ENCODE data around the gene IFNL4.

DNA sequence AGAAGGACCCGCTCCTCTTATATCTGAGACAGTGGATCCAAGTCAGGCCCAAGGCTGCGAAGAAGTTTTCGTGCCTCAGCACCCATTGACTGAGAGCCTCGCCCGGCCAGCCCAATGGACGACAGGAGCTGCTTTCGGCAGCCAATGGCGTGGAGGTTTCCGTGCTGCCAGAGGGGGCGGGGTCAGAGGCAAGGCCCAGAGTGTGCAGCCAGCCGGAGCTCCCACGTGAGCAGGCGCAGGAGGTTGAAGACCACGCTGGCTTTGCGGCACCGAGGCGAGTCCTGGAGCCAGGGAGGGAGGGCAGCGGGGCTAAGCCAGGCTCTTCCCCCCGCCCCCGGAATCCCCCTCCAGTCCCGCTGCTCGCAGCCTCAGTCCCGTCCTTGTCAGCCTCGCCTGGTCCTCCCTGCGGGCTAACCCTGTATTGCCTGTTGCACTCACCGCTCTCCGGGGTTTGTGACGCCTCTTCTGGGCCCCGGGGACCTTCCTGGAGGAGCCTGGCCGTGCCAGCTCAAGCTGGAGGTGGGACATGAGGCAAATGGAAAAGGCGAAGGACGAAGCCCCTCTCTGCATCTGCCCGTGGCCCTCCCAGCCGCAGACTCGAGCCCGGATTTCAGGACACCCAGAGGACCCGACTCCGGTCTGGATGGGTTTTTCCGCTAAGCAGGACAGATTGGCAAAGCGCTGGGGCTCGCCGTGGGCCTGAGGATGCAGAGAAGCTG, 1.5 kb downstream of the IFNL4 start:
- no peak for TF ChIP-seq EZH2 (IDR thresholded peaks at IDR 0.05; ENCODE audit: insufficient read depth, poor library complexity, severe bottlenecking)
- no peak for TF ChIP-seq EZH2phosphoT487 (IDR thresholded peaks at IDR 0.05; ENCODE audit: insufficient read depth, low read depth)

Data from GM23248 (cell line).